Measurements from ENCODE around the gene CPT2. TPM values are rescaled to one million over a fixed set of nuclear protein-coding genes. Genes with fewer than 3 reads are reported as not detected.

The CPT2 gene
- total RNA-seq, 1 donor from 2014 or later = 19.0 TPM

DNA sequence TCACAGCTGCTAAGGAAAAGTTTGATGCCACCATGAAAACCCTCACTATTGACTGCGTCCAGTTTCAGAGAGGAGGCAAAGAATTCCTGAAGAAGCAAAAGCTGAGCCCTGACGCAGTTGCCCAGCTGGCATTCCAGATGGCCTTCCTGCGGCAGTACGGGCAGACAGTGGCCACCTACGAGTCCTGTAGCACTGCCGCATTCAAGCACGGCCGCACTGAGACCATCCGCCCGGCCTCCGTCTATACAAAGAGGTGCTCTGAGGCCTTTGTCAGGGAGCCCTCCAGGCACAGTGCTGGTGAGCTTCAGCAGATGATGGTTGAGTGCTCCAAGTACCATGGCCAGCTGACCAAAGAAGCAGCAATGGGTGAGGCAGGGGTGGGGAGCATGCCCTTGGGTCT, 14.3 kb downstream of the CPT2 start:
- no peaks in the 10 kb centered on the region for H4K20me1 ChIP-seq (ENCODE audit: low read depth)
- no peak overlapping the region for H3K4me3 ChIP-seq
- H3K27me3 Mint-ChIP-seq (ENCODE audit: insufficient read depth, low read depth) = peaks cover 4% of the 10 kb centered on the region
- no peak overlapping the region for H3K27ac ChIP-seq
- no peak overlapping the region for H3K4me2 ChIP-seq
- no peaks in the 10 kb centered on the region for H3K79me2 ChIP-seq (ENCODE audit: low read depth)
- TF ChIP-seq EZH2 (IDR thresholded peaks at IDR 0.05) (no peak), EZH2phosphoT487 (IDR thresholded peaks at IDR 0.05) (no peak)
- DNase-seq (ENCODE audit: low spot score) = no peak
- peaks cover 6% of the 10 kb centered on the region for H3F3A ChIP-seq (ENCODE audit: low read depth)
- no peak overlapping the region for H2AFZ ChIP-seq (replicated peaks)
- no peak overlapping the region for H3K9ac ChIP-seq
- H3K9me3 Mint-ChIP-seq = peaks cover 14% of the 10 kb centered on the region
- peaks cover 21% of the 10 kb centered on the region for H3K36me3 ChIP-seq
- peaks cover 8% of the 10 kb centered on the region for H3K9me3 ChIP-seq (ENCODE audit: low read depth)
- H3K4me1 ChIP-seq = no peaks in the 10 kb centered on the region
- H3K4me1 Mint-ChIP-seq = no peaks in the 10 kb centered on the region
- peaks cover 49% of the 10 kb centered on the region for H3K36me3 Mint-ChIP-seq
- no peak overlapping the region for H3K27ac Mint-ChIP-seq
- H3K27me3 ChIP-seq = no peaks in the 10 kb centered on the region
- no peak overlapping the region for H3K4me3 Mint-ChIP-seq

DNA sequence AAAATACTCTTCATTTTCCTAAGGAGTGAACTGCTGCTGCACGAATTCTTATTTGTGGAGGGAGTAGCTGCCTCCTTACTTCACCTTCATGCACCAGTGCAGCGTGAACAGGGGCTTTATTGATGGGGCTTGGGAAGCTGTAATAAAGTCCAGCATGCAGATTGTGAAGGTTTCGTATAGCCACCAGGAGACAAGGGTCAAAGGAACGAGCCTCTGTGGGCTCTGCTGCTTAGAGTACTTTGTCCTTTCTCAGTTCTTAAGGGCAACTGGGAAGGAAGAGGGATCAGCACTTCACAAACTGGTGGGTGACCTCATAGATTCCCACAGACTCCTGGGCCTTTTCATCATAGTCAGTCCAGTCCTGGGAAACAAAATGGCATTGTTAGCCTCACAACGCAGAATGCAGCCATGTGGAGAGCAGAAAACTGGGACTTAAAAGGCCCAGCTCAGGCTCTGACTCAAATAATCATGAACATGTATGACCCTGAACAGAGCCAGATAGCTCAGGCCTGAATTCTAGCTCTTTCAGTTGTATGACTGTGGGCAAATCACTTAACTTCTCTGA, 17.8 kb downstream of the CPT2 start:
- Histone ChIP-seq H3F3A (ENCODE audit: low read depth) (peaks cover 6% of the 10 kb centered on the region), H3K4me3 (no peak overlapping the region), H3K4me1 (peaks cover 6% of the 10 kb centered on the region), H2AFZ (replicated peaks) (no peak overlapping the region), H3K9me3 (ENCODE audit: low read depth) (no peaks in the 10 kb centered on the region), H3K79me2 (ENCODE audit: low read depth) (peaks cover 10% of the 10 kb centered on the region), H3K4me2 (no peak overlapping the region), H4K20me1 (ENCODE audit: low read depth) (no peaks in the 10 kb centered on the region), H3K27ac (no peak overlapping the region), H3K9ac (no peak overlapping the region), H3K27me3 (no peaks in the 10 kb centered on the region), H3K36me3 (peaks cover 8% of the 10 kb centered on the region)
- Mint-ChIP-seq H3K27ac (no peak overlapping the region), H3K36me3 (peaks cover 35% of the 10 kb centered on the region), H3K27me3 (ENCODE audit: insufficient read depth, low read depth) (peaks cover 2% of the 10 kb centered on the region), H3K9me3 (no peaks in the 10 kb centered on the region), H3K4me1 (peaks cover 10% of the 10 kb centered on the region), H3K4me3 (no peak overlapping the region)
- TF ChIP-seq, protein P1, sequence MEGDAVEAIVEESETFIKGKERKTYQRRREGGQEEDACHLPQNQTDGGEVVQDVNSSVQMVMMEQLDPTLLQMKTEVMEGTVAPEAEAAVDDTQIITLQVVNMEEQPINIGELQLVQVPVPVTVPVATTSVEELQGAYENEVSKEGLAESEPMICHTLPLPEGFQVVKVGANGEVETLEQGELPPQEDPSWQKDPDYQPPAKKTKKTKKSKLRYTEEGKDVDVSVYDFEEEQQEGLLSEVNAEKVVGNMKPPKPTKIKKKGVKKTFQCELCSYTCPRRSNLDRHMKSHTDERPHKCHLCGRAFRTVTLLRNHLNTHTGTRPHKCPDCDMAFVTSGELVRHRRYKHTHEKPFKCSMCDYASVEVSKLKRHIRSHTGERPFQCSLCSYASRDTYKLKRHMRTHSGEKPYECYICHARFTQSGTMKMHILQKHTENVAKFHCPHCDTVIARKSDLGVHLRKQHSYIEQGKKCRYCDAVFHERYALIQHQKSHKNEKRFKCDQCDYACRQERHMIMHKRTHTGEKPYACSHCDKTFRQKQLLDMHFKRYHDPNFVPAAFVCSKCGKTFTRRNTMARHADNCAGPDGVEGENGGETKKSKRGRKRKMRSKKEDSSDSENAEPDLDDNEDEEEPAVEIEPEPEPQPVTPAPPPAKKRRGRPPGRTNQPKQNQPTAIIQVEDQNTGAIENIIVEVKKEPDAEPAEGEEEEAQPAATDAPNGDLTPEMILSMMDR (IDR thresholded peaks at IDR 0.05) = no peak
- TF ChIP-seq EZH2phosphoT487 (IDR thresholded peaks at IDR 0.05) (no peak), EZH2 (IDR thresholded peaks at IDR 0.05) (no peak)
- DNase-seq (ENCODE audit: low spot score) = no peak

DNA sequence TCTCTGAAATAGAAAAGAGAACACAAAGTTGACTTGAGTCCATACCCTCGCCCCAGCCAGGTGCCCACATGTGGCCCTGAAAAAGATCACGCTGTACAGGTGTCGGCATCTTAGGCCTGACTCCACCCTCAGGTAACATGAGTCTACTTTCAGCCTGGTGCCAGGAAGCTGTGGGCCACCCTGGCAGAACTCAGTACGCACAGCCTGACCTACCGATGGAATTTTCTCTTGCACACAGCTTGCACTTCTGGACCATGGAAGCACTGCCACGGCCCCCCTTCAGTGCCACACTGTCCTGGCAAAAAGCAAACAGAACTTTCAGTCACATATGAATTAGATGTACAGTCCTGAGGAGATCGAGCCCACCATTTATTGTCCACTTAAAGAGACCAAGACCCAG, 21.6 kb downstream of the CPT2 start:
- no peak for TF ChIP-seq EZH2 (IDR thresholded peaks at IDR 0.05)
- TF ChIP-seq, protein P1 (IDR thresholded peaks at IDR 0.05) = no peak
- no peak for TF ChIP-seq EZH2phosphoT487 (IDR thresholded peaks at IDR 0.05)
- Mint-ChIP-seq H3K9me3 (no peaks in the 10 kb centered on the region), H3K4me1 (peaks cover 23% of the 10 kb centered on the region), H3K27me3 (ENCODE audit: insufficient read depth, low read depth) (no peaks in the 10 kb centered on the region), H3K36me3 (peaks cover 17% of the 10 kb centered on the region), H3K4me3 (peak overlapping the region; percentile 41), H3K27ac (no peak overlapping the region)
- DNase-seq (ENCODE audit: low spot score) = no peak
- H3F3A ChIP-seq (ENCODE audit: low read depth) = peaks cover 12% of the 10 kb centered on the region
- peaks cover 16% of the 10 kb centered on the region for H3K79me2 ChIP-seq (ENCODE audit: low read depth)
- H3K9ac ChIP-seq = no peak overlapping the region
- H3K27ac ChIP-seq = no peak overlapping the region
- H3K4me2 ChIP-seq = no peak overlapping the region
- H3K4me3 ChIP-seq = no peak overlapping the region
- H3K9me3 ChIP-seq (ENCODE audit: low read depth) = no peaks in the 10 kb centered on the region
- no peaks in the 10 kb centered on the region for H4K20me1 ChIP-seq (ENCODE audit: low read depth)
- peaks cover 6% of the 10 kb centered on the region for H3K36me3 ChIP-seq
- no peak overlapping the region for H2AFZ ChIP-seq (replicated peaks)
- no peaks in the 10 kb centered on the region for H3K27me3 ChIP-seq
- peaks cover 10% of the 10 kb centered on the region for H3K4me1 ChIP-seq

DNA sequence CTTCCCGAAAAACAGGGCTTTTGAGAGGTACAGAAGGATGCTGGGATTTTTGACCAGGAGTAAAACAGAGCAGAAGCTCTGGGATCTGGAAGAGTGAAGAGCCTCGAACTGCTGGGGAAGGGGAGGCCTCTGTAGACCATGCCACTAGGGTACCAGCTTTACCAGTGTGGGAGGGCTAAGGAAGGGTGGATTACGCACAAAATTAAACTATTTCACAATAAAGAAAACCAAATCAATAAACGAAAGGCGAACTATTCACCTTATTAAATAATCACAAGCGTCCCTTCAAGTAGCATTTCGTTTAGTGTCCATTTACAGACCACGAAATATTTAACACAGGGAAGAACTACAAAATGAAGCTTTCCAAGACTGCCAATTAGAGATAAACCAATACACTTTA, 23.1 kb downstream of the CPT2 start:
- peaks cover 23% of the 10 kb centered on the region for H3K4me1 Mint-ChIP-seq
- peak overlapping the region; percentile 93 for H3K4me3 Mint-ChIP-seq
- Histone ChIP-seq H3K36me3 (no peaks in the 10 kb centered on the region), H3K27ac (peak overlapping the region; percentile 13), H3K4me2 (peak overlapping the region; percentile 89), H2AFZ (replicated peaks) (peak overlapping the region; percentile 28), H3K4me1 (peaks cover 10% of the 10 kb centered on the region), H3K9me3 (ENCODE audit: low read depth) (no peaks in the 10 kb centered on the region), H3K27me3 (no peaks in the 10 kb centered on the region), H3F3A (ENCODE audit: low read depth) (peaks cover 6% of the 10 kb centered on the region), H3K9ac (peak overlapping the region; percentile 2), H3K4me3 (peak overlapping the region; percentile 54), H4K20me1 (ENCODE audit: low read depth) (no peaks in the 10 kb centered on the region), H3K79me2 (ENCODE audit: low read depth) (peaks cover 16% of the 10 kb centered on the region)
- peaks cover 8% of the 10 kb centered on the region for H3K36me3 Mint-ChIP-seq
- H3K27me3 Mint-ChIP-seq (ENCODE audit: insufficient read depth, low read depth) = no peaks in the 10 kb centered on the region
- DNase-seq (ENCODE audit: low spot score) = no peak
- TF ChIP-seq EZH2 (IDR thresholded peaks at IDR 0.05) = no peak
- no peak for TF ChIP-seq EZH2phosphoT487 (IDR thresholded peaks at IDR 0.05)
- TF ChIP-seq, protein P1 (IDR thresholded peaks at IDR 0.05) = no peak
- peak overlapping the region; percentile 78 for H3K27ac Mint-ChIP-seq
- H3K9me3 Mint-ChIP-seq = no peaks in the 10 kb centered on the region
